GM19193 (cell line): ENCODE measurements around the gene EPS15.

ENCODE experiments used
- POLR2A ChIP-seq: IDR thresholded peaks from 4 replicates; pipeline ENCODE4 v1.6.1; 2011; ENCODE audit not compliant: insufficient read depth, insufficient read length; ENCODE audit errors: extremely low read depth

The EPS15 gene

GRCh38 chr1:51520700-51521248 is 1.7 kb upstream of the EPS15 start:
- TF ChIP-seq POLR2A = no peak

DNA sequence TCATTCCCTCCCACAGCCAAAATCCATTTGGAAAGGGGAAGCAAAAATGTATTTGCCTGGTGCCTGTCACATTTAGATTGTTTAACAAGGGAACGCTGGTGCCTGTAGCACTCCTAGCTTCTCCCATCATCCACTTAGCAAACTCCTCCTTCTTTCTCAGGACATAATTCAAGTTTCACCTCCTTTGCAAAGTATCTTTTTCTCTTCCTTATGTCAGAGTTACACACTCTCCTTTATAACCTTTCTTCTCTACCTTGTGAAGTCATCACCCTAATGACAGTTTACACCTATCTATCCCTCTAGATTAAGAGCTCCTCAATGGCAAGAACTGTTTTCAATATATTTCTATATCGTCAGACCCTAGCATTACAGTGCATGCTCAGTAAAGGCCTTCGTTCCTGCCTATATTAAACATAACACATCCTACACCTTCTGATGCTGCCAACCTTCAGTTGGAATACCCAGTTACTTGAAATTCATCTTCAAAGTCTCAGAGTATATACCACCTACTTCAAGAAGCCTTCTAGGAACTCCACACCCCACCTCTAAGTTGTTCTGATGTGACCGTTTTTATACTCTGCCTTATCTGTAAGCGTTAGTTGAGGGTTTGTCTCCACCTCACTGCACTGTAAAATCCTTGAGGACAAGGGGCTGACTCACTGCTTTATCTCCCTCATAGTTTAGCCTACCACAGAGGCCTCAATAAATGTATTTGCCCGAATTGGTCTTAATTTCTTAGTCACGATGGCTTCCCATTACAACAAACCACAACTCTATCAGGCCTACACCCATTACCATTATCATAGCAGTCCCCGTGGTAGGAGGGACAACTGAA is 1.0 kb upstream of the EPS15 start:
- no peak for TF ChIP-seq POLR2A

DNA sequence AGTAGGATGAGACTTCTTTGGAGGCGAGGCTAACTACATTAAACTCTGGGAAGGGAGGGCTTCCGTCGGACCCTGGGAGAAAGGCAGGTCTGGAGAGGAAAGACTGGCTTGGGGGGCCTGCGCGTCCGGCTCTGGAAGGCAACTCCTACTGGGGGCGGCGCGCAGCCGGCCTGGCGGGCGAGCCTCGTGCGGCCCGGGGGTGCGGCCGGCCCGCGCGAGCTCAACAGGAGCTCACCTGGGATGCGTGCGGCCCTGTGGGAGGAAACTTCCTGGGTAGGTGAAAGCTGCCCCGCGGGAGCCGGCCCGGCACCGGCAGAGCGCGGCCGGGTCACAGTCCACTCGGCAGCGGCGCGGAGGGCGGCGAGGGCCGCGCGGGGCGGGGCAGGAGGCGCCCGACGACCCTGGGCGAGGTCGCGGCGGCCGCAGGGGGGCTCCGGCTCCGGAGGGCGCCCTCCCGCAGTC is 449 bp downstream of the EPS15 start:
- no peak for TF ChIP-seq POLR2A

DNA sequence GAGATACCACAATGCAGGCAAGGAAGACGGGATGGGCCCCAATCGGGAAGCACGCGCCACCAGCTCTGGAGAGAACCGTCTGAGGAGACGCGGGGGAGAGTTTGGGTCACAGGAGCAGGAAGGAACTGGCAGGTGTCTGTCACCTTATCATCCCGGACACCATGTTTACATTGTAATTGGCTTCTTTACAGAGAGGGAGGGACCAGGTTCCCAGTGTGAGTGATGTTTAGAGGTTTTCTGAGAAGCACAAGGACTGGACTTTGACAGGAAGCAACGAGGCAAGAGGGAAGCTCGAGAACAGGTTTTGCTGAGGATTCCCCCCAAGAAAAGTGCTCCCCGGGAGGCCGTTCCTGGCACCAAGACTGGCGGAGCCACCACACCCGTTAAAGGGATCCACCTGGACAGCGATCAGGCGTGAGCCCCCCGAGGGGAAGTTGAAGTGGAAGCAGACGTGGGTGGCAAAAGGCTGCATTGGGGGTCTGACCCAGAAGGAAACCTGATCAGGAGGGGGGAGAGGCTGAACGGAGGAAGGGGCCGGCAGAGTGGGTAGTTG is 957 bp downstream of the EPS15 start:
- TF ChIP-seq POLR2A = peak; percentile 62

DNA sequence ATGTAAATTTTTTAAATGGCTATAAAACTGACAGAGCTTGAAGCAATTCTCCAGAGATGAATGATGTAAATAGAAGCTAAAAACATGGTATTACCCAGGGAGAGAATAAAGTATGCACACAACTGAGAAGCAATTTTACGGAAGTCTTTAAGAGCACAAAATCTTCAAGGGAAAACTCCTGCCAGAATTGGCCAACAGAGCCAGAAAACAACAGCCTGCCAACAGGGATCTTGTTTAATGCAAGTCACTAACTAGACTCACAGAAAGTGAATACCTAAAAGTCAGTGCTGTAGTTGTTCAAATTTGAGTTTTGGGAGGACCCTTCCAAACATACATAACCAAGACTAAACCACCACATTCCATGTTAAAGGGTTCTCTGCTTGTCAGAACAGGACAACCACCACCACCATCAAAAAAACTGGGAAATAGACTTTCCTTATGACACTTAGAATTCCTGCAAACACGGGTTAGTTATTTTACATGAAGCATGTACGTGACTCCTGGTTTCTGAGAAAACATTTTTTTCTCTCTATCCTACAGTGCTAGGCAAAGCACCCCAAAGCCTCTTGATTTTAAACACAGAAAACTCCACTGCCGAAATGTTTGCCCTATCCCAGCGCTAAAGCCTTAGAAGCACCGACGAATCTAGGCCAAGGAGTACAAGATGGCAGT is 1.6 kb downstream of the EPS15 start:
- TF ChIP-seq POLR2A = no peak

DNA sequence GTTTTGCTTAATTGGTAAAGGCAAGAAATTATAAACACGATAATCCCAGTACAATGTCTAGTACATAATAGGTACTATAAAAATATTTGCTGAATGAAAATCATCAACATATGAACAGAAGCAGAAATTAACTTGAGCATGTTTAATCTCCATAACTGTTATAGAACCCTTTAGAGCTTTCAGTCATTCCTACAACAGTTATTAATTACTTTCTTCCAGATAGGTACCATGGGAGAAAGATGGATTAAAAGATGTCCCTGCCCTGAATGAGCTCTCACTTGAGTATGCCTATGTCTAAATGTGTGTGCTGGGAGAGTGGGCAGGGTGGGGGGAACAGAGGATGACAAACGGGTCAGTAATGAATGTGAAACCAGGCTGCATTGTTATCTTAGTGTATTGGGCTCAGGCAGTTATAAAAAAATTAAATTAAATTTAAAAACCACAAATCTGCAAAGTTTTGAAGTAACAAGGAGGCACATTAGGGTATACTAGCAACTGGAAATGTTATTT is 2.4 kb downstream of the EPS15 start:
- TF ChIP-seq POLR2A = no peak

DNA sequence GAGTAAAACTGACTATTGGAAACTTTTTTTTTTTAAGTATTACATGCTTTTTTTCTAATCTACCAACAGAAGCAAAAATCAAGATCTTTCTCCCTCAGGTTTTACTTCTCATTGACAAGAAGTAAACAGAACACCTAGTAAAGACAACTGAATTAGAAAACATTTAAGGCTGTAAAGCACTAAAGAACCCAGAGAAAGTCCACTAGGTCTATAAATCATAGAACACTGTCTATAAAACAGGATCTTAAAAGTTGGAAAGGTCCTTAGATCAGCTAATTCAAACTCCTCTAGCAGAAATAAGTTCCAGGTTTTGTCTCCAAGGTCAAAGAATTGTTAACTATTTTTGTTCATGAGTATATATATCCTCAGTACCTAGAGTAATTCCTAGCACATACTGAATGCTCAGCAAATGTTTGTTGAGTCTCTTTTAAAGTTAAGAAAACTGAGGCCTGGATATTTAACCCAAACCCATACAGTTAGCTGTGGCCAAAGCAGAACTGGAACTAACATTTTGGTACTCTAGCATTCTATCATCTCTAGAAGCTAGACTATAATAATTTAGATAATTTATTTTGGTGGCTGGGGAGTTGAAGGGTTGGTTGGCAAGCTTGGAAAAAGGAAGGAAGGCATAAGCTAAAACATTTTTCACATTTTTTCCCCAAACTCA is 3.0 kb downstream of the EPS15 start:
- TF ChIP-seq POLR2A = no peak

DNA sequence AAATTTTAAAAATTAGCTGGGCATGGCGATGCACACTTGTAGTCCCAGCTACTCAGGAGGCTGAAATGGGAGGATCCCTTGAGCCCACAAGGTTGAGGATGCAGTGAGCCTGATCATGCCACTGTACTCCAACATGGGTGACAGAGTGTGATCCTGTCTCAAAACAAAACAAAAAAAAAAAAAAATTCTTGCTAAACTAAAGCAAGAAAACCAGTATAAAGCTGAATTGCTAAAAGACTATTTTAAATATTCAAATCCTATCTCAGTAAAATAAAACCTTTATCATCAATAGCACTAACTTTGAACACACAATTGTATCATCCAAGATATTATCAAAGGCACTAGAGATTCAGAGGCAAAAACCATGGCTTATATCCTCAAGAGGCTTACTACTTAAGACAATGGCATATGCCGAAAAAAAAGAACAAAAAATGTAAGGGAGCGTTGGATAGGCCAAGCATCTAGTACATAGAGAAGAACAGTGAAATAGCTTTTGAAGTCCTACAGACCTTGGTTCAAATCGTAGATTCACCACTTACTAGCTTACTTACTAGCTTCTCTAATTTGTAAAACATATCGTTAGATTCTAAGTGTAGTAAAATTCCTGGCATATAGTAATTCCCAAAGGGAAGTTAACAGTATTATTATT is 3.6 kb downstream of the EPS15 start:
- no peak for TF ChIP-seq POLR2A

- TF ChIP-seq POLR2A = no peak
Measured at GRCh38 chr1:51514733-51515132, 4.3 kb downstream of the EPS15 start.

GRCh38 chr1:51512606-51513005 is 6.5 kb downstream of the EPS15 start:
- TF ChIP-seq POLR2A = no peak

GRCh38 chr1:51512120-51512519 is 6.9 kb downstream of the EPS15 start:
- TF ChIP-seq POLR2A = no peak

- no peak for TF ChIP-seq POLR2A
Measured at GRCh38 chr1:51509773-51510172, 9.3 kb downstream of the EPS15 start.

DNA sequence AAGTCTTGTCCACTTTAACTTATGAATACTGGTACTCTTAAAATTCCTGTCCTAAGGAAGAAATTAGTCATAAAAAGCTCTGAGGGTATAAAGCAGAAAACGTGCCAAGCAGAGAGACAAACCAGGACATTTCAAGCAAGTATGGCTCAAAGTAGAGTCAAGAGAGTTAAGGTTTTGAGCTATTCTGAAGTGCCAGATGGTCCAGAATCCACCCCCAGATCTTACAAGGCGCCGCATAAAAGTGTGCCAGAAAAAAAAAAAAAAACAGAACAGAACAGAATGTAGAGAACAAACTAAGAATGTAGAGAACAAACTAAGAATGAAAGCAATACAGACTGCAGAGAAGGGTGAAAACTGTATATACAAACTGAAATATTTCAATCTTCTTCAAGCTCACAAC is 12.5 kb downstream of the EPS15 start:
- TF ChIP-seq POLR2A = no peak

GRCh38 chr1:51504806-51505525 is 14.1 kb downstream of the EPS15 start:
- no peak for TF ChIP-seq POLR2A
